CD14-positive monocyte (primary cell): ENCODE data around the gene PEG3. TPM values are rescaled to one million over a fixed set of nuclear protein-coding genes. Genes with fewer than 3 reads are reported as not detected.

Experiments used
- DNase-seq, 3 donors: peaks; one replicate each; pipeline ENCODE4 v3.0.0-alpha.2; 2011 to 2022
- H2AFZ ChIP-seq: 2 replicates; pipeline ENCODE4 v1.6.0; 2012; ENCODE audit warnings: mild to moderate bottlenecking, low read depth, low read length, inconsistent platforms; ENCODE audit not compliant: insufficient read depth, poor library complexity, severe bottlenecking
- H3K27ac ChIP-seq, 2 donors: 1 replicate in 1 of 2; 2 replicates in 1 of 2; pipeline ENCODE4 v1.5.1; 2012 to 2013; ENCODE audit warnings: low read length in 2 of 2, control low read depth in 1 of 2, inconsistent platforms in 1 of 2, low read depth in 1 of 2, mild to moderate bottlenecking in 1 of 2
- H3K27me3 ChIP-seq, 2 donors: one replicate each; pipeline versions ENCODE4 v1.6.0 to v1.6.1; 2011 to 2013; ENCODE audit warnings: low read length in 2 of 2; ENCODE audit not compliant: control insufficient read depth in 2 of 2, insufficient read depth in 2 of 2
- H3K36me3 ChIP-seq, 2 donors: replicated peaks in 1 of 2; 1 replicate in 1 of 2; 2 replicates in 1 of 2; pipeline versions ENCODE4 v1.5.1 to v1.6.1; 2012 to 2013; ENCODE audit warnings: low read length in 2 of 2, control low read depth in 1 of 2, inconsistent platforms in 1 of 2, mild to moderate bottlenecking in 1 of 2; ENCODE audit not compliant: insufficient read depth in 2 of 2, control insufficient read depth in 1 of 2
- H3K4me1 ChIP-seq, 2 donors: 1 replicate in 1 of 2; 2 replicates in 1 of 2; pipeline versions ENCODE4 v1.5.1 to v1.6.1; 2012 to 2013; ENCODE audit warnings: low read length in 2 of 2, control low read depth in 1 of 2, inconsistent platforms in 1 of 2, mild to moderate bottlenecking in 1 of 2, moderate library complexity in 1 of 2; ENCODE audit not compliant: insufficient read depth in 2 of 2, control insufficient read depth in 1 of 2
- H3K4me2 ChIP-seq: replicated peaks from 2 replicates; pipeline ENCODE3; 2012; ENCODE audit warnings: low read length, moderate library complexity, mild to moderate bottlenecking; ENCODE audit not compliant: poor library complexity, severe bottlenecking; ENCODE audit errors: extremely low read depth
- H3K4me3 ChIP-seq, 3 experiments: fragments of 200-600 bp in 1 of 3; sonication (generic) in 1 of 3; replicated peaks in 1 of 3; 1 replicate in 2 of 3; 2 replicates in 1 of 3; pipeline ENCODE4 v1.5.1; 2011 to 2013; ENCODE audit warnings: low read length in 3 of 3, mild to moderate bottlenecking in 3 of 3, control low read depth in 2 of 3, low read depth in 2 of 3, inconsistent platforms in 1 of 3, moderate library complexity in 1 of 3
- H3K79me2 ChIP-seq: 2 replicates; pipeline ENCODE4 v1.6.0; 2012; ENCODE audit warnings: mild to moderate bottlenecking, control low read depth, inconsistent platforms, low read length, moderate library complexity; ENCODE audit not compliant: insufficient read depth
- H3K9ac ChIP-seq: 2 replicates; pipeline ENCODE4 v1.6.0; 2017; ENCODE audit warnings: low read length, mild to moderate bottlenecking; ENCODE audit not compliant: insufficient read depth, poor library complexity, severe bottlenecking
- H3K9me3 ChIP-seq, 2 donors: replicated peaks in 1 of 2; 1 replicate in 1 of 2; 2 replicates in 1 of 2; pipeline versions ENCODE4 v1.5.1 to v1.6.1; 2012 to 2013; ENCODE audit warnings: low read length in 2 of 2, control low read depth in 1 of 2; ENCODE audit not compliant: control insufficient read depth in 1 of 2, insufficient read depth in 1 of 2
- H4K20me1 ChIP-seq: 2 replicates; pipeline ENCODE4 v1.6.0; 2012; ENCODE audit warnings: mild to moderate bottlenecking, low read length, control low read depth, moderate library complexity; ENCODE audit not compliant: insufficient read depth
- H3K27ac Mint-ChIP-seq, 7 donors: one replicate each; pipeline ENCODE4 v1.8.0; 2020; ENCODE audit warnings: mild to moderate bottlenecking in 7 of 7, mixed read lengths in 7 of 7, moderate library complexity in 6 of 7, inconsistent platforms in 2 of 7
- H3K27me3 Mint-ChIP-seq, 3 donors: one replicate each; pipeline ENCODE4 v1.8.0; 2021 to 2022; ENCODE audit warnings: low read depth in 3 of 3, mild to moderate bottlenecking in 3 of 3, mixed read lengths in 3 of 3, moderate library complexity in 3 of 3, inconsistent platforms in 1 of 3
- H3K36me3 Mint-ChIP-seq, 2 donors: one replicate each; pipeline ENCODE4 v1.8.0; 2020; ENCODE audit warnings: mixed read lengths in 2 of 2, inconsistent platforms in 1 of 2, mild to moderate bottlenecking in 1 of 2
- H3K4me1 Mint-ChIP-seq: one replicate; pipeline ENCODE4 v1.8.0; 2020; ENCODE audit warnings: mild to moderate bottlenecking, mixed read lengths
- H3K4me3 Mint-ChIP-seq, 2 donors: one replicate each; pipeline ENCODE4 v1.8.0; 2020; ENCODE audit warnings: mild to moderate bottlenecking in 2 of 2, mixed read lengths in 2 of 2, moderate library complexity in 1 of 2
- H3K9me3 Mint-ChIP-seq, 7 donors: one replicate each; pipeline ENCODE4 v1.8.0; 2020 to 2022; ENCODE audit warnings: mixed read lengths in 7 of 7, mild to moderate bottlenecking in 6 of 7, moderate library complexity in 6 of 7, inconsistent platforms in 2 of 7
- WGBS: methylation state at CpG from one replicate; pipeline ENCODE4 v1.1.5; 2013; ENCODE audit warnings: missing lambda C conversion rate; ENCODE audit not compliant: insufficient coverage; 5-methylcytosine and 5-hydroxymethylcytosine counted together
- intact Hi-C, 2 donors: fragments of 100-400 bp; cut with micrococcal nuclease; formaldehyde crosslinking; loops; one replicate each; pipeline versions ENCODE4 v1.15.0 to v1.15.1; 2023
- polyA minus RNA-seq: library from RNA; depleted of rRNA, polyadenylated mRNA; stranded (reverse); fragments of >200 nt; gene quantifications from 2 replicates; pipeline ENCODE4 v1.2.3, GENCODE V29; 2012
- polyA plus RNA-seq, 3 donors: library from polyadenylated mRNA; depleted of rRNA in 1 of 3; unstranded in 2 of 3; stranded (reverse) in 1 of 3; fragments of 300-500 nt in 2 of 3; fragments of >200 nt in 1 of 3; fragmentation: Illumina TruSeq in 2 of 3; gene quantifications; 1 replicate in 2 of 3; 2 replicates in 1 of 3; pipeline ENCODE4 v1.2.3, GENCODE V29; 2012 to 2021
- total RNA-seq, 12 experiments: library from RNA in 1 of 12; stranded (reverse) in 1 of 12; fragments of 120-200 nt in 1 of 12; gene quantifications; one replicate each; pipeline ENCODE4 v1.2.4 and lab custom pipeline; 2013 to 2026; ENCODE audit warnings: mixed read lengths in 6 of 12, inconsistent platforms in 1 of 12
- TF ChIP-seq, protein P1 (sequence below): fragments of 200-600 bp; IDR thresholded peaks from one replicate; pipeline ENCODE4 v1.8.0; 2022; ENCODE audit warnings: antibody characterized with exemption, mild to moderate bottlenecking

PEG3 gene
- total RNA-seq (2013), result 4.0 TPM
- polyA plus RNA-seq (under 1 TPM in 2 of 3 donors, not detected in 1; 0.05 to 0.07 TPM), polyA minus RNA-seq (0.14 TPM in 1 of 2 replicates, not detected in the other), total RNA-seq (lab: John Stamatoyannopoulos, UW) (0 to 1.7 (median 0.21) reads per million in 11 experiments)

GRCh38 chr19:56840451-56841192, at the start of gene PEG3, which contains the start of gene ZIM2:
PEG3 (minus strand) TSS chr19:56840726; CDS start chr19:56824655, 16,071 bp downstream.
ZIM2 (minus strand) TSS chr19:56840726; CDS start chr19:56824277, 16,449 bp downstream.
- 51% methylated on average over 46 of the region's 49 CpGs for WGBS
- peak within 1 kb of the TSS; percentile 60 to 81 for H3K4me3 Mint-ChIP-seq
- no peaks in the 10 kb centered on the region for H3K36me3 ChIP-seq
- peak within 1 kb of the TSS; percentile 67 for H2AFZ ChIP-seq
- no peaks in the 10 kb centered on the region for H3K79me2 ChIP-seq
- peak within 1 kb of the TSS; percentile 71 for H3K4me2 ChIP-seq
- peaks cover 2 to 3% of the 10 kb centered on the region in 2 donors for H3K36me3 Mint-ChIP-seq
- peak within 1 kb of the TSS; percentile 44 to 89 (median 68) for H3K27ac Mint-ChIP-seq
- intact Hi-C loops, result no loop called here
- H3K27me3 ChIP-seq, result peaks cover 8 to 31% of the 10 kb centered on the region in 2 donors
- H3K9me3 ChIP-seq, result peaks cover 60 to 67% of the 10 kb centered on the region in 2 donors
- peak within 1 kb of the TSS in 1 of 2 donors; percentile 29 for H3K27ac ChIP-seq
- H3K4me3 ChIP-seq, result peak within 1 kb of the TSS in 2 of 3 experiments; percentile 1 to 70
- H3K27me3 Mint-ChIP-seq, result peaks cover 12 to 30% (median 23%) of the 10 kb centered on the region in 3 donors
- H3K4me1 ChIP-seq, result peaks cover 27 to 30% of the 10 kb centered on the region in 2 donors
- H3K9ac ChIP-seq, result no peak within 1 kb of the TSS
- no peaks in the 10 kb centered on the region for H4K20me1 ChIP-seq
- H3K9me3 Mint-ChIP-seq, result peaks cover 35 to 64% (median 55%) of the 10 kb centered on the region in 7 donors
- TF ChIP-seq, protein P1, sequence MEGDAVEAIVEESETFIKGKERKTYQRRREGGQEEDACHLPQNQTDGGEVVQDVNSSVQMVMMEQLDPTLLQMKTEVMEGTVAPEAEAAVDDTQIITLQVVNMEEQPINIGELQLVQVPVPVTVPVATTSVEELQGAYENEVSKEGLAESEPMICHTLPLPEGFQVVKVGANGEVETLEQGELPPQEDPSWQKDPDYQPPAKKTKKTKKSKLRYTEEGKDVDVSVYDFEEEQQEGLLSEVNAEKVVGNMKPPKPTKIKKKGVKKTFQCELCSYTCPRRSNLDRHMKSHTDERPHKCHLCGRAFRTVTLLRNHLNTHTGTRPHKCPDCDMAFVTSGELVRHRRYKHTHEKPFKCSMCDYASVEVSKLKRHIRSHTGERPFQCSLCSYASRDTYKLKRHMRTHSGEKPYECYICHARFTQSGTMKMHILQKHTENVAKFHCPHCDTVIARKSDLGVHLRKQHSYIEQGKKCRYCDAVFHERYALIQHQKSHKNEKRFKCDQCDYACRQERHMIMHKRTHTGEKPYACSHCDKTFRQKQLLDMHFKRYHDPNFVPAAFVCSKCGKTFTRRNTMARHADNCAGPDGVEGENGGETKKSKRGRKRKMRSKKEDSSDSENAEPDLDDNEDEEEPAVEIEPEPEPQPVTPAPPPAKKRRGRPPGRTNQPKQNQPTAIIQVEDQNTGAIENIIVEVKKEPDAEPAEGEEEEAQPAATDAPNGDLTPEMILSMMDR, result no peak
- no peak for DNase-seq
- H3K4me1 Mint-ChIP-seq, result peaks cover 14% of the 10 kb centered on the region

GRCh38 chr19:56885173-56885985, 44.9 kb upstream of the PEG3 start:
- Histone ChIP-seq H3K4me1 (no peaks in the 10 kb centered on the region), H3K9ac (no peak overlapping the region), H3K79me2 (no peaks in the 10 kb centered on the region), H2AFZ (no peak overlapping the region), H3K9me3 (peaks cover 72 to 75% of the 10 kb centered on the region in 2 donors), H3K27me3 (no peaks in the 10 kb centered on the region), H3K4me3 (no peak overlapping the region), H3K4me2 (no peak overlapping the region), H3K36me3 (no peaks in the 10 kb centered on the region), H3K27ac (no peak overlapping the region), H4K20me1 (no peaks in the 10 kb centered on the region)
- intact Hi-C loops, result no loop called here
- TF ChIP-seq, protein P1, result no peak
- H3K4me3 Mint-ChIP-seq, result no peak overlapping the region
- no peaks in the 10 kb centered on the region for H3K4me1 Mint-ChIP-seq
- peaks cover 0 to 4% (median 1%) of the 10 kb centered on the region in 3 donors for H3K27me3 Mint-ChIP-seq
- WGBS, result 22% methylated on average over 12 of the region's 14 CpGs
- H3K36me3 Mint-ChIP-seq, result no peaks in the 10 kb centered on the region
- no peak for DNase-seq
- H3K9me3 Mint-ChIP-seq, result peaks cover 39 to 87% (median 76%) of the 10 kb centered on the region in 7 donors
- H3K27ac Mint-ChIP-seq, result no peak overlapping the region
